ACHN (cell line): ENCODE data around the gene G6PC1.
"Not testable (repeated sequence)": the region's sequence is repeated elsewhere in the genome, so short reads cannot be mapped to it uniquely, and the experiment has no call there.

Experiments used
- DNase-seq: peaks from one replicate; pipeline ENCODE4 v3.0.0-alpha.2; 2015
- in situ Hi-C: cut with HindIII; loops from 2 replicates; pipeline ENCODE4 v1.10.0; 2017; ENCODE audit warnings: low sequenced_read_pairs, low pct_ligation_motif_present, low pct_unique_long_range_greater_than_20kb

G6PC1 gene

DNA sequence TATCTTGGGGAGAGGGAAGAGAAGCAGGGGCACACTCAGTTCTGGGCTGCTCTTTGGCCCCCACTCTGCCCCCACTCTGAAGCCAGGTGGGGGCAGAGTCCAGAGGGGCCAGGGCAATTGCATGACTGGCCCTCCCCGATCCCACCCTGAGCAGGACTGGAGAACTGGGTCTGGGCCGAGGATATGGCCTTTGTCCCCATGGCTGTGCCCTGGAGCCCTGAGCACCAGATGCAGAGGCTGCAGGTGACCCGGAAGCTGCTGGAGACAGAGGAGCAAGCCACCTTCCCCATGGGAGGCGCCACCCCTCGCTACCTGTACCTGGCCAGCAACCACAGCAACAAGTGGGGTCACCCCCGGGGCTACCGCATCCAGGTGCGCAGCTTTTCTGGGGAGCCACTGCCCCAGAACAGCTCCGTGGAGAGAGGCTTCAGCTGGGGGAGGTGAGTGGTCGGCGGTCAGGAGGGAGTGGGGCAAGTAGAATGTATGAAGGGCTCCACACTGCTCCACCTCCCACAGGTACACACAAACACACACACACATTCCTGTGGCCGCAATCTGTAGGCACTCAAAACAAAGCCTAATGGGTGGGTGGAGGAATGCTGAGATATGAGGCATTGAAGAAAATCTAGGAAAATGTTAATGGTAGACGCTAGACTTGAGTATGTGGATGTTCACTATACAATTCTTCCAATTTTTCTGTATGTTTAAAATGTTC, 28.2 kb upstream of the G6PC1 start:
- in situ Hi-C loops = no loop called here
- no peak for DNase-seq

DNA sequence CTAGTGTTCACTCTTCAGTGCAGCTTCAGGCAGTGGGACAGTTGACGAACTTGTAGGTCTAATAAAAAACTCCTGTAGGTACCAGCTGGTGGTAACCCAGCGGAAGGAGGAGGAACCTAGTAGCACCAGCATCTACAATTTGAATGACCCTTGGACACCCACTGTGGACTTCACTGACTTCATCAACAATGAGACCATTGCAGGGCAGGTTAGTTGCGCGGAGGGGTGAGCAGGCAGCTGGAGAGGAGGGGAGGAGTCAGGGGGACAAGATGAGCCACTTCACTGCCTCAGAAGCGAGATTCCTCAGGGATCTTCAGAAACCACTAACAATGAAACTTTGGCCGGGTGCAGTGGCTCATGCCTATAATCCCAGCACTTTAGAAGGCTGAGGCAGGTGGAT, 27.3 kb upstream of the G6PC1 start:
- in situ Hi-C loops = no loop called here
- DNase-seq = no peak

DNA sequence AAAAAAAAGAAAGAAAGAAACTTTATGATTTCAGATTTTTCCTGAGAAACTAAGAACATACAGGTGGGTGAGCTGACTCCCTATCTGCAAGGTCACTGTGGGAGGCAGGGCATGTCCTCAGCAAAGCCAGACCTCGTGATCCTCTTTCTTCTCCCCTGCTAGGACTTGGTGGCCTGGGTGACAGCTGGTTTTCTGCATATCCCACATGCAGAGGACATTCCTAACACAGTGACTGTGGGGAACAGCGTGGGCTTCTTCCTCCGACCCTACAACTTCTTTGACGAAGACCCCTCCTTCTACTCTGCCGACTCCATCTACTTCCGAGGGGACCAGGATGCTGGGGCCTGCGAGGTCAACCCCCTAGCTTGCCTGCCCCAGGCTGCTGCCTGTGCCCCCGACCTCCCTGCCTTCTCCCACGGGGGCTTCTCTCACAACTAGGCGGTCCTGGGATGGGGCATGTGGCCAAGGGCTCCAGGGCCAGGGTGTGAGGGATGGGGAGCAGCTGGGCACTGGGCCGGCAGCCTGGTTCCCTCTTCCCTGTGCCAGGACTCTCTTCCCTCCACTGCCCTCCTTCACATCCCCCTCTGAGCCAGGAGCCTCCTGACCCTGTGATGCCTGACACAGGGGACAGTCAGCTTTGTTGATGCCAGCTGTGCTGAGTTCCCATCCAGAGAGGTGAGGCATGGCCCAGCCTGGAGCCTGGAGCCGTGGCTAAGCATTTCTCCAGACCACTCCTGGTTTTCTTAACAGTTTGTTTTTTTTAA, 26.5 kb upstream of the G6PC1 start:
- in situ Hi-C loops, DNase-seq: not testable (repeated sequence)

DNA sequence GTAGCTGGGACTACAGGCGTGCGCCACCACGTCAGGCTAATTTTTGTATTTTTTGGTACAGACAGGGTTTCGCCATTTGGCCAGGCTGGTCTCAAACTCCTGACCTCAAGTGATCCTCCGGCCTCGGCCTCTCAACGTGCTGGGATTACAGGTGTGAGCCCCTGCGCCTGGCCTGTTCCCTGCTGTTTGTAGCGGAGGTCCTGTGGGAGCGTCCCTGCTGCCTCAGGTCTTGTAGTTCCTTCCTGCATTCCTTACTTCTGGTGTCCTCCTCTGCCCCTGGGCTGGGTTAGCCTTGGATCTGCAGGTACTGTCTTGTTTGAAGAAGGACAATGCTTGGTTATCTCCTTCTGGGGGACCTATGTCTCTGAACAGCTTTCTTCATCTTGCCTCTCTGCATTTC, 23.6 kb upstream of the G6PC1 start:
- no peak for DNase-seq
- in situ Hi-C loops = no loop called here

DNA sequence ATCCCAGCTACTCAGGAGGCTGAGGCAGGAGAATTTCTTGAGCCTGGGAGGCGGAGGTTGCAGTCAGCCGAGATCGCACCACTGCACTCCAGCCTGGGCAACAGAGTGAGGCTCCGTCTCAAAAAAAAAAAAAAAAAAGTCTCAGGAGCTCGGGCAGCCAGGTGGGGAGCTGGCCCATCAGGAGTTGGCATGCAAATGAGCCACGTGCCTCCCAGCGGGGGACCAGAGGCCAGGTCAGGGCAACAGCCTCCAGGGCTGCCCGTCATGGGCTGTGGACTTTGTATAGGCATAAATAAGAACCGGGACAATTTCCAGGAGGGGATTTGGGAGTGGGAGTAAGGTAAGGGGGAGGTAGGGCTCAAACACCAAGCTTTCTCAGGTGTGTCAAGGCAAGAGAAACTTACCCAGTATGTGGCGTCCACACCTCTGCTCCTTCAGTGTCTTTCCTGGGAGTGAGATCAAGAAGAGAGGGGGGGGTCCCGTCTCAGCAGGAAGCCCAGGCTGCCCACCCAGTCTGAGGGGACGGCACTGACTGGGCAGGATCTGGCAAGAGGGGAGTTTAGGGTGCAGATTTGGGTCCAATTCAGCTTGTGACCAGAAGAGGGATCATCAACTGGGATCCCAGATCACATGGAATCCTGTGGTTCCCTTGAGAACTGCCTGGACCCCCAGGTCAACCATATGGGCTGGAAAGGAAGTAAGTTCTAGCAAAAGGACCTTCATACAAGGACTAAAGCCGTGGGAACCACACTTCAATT, 22.3 kb upstream of the G6PC1 start:
- no peak for DNase-seq
- in situ Hi-C loops = no loop called here

DNA sequence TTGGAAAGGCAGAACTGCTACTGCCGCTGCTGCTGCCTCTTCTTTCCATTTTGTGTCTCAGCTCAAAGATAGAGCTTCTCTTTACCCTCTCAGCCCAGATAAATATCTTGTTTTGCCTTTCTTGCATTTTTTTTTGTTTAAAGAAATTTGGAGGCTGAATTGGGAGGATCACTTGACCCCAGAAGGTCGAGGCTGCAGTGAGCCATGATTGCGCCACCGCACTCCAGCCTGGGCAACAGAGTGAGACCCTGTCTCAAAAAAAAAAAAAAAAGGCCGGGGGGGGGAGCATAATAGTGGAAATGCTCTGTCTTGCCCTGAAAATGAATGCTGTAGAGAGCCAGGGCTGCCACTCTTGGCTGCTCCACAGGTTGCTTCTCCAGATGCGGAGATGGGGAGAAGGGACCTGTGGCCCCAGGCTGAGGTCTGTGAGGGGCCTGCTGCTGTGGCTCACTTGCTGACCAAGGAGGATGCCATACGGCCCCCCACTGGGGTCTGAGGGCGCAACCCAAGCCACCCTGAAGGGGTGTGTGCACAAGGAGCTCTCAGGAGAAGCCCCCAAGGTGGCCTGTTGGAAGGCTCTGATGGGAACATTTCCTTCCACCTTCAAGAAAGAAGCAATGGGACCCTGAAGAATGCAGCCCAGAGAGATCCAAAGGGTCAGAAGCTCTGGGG, 21.5 kb upstream of the G6PC1 start:
- in situ Hi-C loops = no loop called here
- no peak for DNase-seq

DNA sequence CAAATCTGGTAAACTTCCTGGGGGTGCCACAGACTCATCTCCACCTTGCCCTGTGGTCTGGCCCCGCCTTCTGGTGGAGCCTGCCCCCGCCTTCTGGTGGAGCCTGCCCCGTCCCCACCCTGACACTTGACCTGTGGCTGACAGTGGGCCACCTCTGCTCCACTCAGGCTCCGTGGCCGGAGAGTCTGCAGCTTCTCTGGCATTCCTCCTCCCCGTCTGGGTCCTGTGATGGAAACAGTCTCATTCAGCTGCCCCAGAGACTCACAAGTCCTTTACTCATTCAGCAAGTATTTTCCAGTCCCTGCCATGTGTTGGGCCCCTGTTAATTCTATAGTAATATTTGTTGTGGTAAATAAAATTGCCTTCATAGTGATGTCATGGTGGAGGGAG, 21.0 kb upstream of the G6PC1 start:
- in situ Hi-C loops = no loop called here

DNA sequence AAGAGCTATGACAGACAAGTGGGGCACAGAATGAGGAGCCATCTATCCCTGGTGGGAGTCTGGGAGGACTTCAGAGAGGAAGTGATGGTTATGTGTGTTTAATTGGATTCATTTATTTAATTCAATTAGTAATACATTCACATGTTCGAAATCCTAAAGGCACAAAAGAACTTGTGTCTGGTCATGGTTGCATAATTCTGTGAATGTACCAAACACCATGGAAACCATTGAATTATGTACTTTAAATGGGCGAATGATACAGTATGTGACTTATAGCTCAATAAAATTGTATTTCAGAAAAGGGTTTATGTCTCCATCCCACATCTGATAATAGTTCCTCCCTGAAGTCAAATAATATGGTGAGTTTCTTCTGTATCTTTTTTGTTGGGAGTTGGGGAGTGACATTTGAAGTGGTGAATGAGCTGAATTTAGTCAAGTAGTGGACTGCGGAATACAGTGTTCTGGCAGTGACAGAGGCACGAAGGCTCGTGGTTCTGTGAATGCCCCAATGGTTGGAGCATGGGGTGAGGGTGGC, 19.8 kb upstream of the G6PC1 start:
- in situ Hi-C loops = no loop called here
- no peak for DNase-seq

More for the DNA sequence above, 21.0 kb upstream of the G6PC1 start:
- no peak for DNase-seq

DNA sequence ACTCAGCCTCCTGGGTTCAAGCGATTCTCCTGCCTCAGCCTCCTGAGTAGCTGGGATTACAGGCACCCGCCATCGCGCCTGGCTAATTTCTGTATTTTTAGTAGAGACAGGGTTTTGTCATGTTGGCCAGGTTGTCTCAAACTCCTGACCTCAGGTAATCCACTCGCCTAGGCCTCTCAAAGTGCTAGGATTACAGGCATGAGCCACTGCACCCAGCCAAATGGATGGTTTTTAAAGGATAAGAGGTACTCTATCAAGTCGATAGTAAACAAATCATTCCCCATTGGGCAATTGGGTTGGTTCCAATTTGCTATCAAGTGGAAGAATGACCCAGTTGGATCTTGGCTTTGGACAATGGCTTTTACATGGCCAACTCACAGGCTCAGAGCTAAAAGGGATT, 18.9 kb upstream of the G6PC1 start:
- in situ Hi-C loops, DNase-seq: not testable (repeated sequence)

DNA sequence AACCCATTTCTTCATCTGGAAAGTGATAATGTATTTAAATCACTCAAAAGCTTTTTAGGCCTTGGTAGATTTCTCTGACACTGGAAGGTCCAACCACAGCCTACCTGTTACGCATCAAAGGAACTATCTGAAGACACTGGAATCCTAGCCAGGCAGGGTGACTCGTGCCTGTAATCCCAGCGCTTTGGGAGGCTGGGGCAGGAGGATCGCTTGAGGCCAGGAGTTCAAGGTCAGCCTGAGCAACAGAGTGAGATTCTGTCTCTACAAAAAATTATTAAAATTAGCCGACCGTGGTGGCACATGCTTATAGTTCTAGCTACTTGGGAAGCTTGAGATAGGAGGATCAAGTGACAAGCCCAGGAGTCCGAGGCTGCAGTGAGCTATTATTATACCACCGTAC, 18.4 kb upstream of the G6PC1 start:
- DNase-seq = no peak
- in situ Hi-C loops = no loop called here

DNA sequence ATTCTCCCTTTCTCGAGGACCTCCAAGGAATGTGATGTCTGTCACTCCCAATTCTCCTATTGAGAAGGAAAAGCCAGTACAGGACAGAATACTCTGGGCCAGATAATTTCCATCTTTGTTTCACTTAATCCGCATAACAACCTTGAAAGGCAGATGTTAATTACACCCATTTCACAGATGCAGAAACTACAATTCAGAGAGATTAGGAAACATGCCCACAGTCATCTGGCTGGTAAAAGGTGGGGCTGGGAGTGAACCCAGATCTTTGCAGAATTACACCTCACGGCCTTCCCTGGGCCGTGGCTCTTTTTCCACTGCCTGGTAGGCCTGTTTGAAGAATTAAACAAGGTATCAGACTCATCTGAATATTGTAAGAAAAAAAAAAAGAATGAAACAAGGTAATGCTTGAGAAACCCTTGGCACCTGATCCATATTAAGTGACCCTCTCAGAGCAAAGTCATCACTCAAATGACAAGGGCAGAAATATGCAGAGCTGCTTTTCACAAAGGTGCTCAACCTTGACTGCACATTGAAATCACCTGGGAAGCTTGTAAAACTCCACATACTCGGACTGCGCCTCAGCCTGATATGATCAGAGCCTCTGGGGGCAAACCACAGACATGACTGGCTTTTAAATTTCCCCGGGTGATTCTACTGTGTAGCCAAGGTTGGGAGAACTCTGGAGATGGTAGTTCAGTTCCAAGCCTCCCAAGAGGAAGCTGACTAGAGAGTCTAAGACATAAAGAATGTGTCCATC, 16.6 kb upstream of the G6PC1 start:
- in situ Hi-C loops = no loop called here
- no peak for DNase-seq

DNA sequence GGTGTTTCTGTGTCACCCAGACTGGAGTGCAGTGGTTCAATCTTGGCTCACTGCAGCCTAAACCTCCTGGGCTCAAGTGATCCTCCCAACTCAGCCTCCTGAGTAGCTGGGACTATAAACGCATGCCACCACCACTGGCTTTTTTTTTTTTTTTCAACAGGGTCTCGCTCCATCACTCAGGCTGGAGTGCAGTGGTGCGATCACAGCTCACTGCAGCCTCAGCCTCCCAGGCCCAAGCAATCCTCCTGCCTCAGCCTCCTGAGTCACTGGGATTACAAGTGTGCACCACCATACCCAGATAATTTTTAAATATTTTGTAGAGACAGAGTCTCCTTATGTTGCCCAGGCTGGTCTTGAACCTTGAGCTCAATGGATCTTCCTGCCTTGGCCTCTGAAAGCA, 14.8 kb upstream of the G6PC1 start:
- DNase-seq, in situ Hi-C loops: not testable (repeated sequence)

DNA sequence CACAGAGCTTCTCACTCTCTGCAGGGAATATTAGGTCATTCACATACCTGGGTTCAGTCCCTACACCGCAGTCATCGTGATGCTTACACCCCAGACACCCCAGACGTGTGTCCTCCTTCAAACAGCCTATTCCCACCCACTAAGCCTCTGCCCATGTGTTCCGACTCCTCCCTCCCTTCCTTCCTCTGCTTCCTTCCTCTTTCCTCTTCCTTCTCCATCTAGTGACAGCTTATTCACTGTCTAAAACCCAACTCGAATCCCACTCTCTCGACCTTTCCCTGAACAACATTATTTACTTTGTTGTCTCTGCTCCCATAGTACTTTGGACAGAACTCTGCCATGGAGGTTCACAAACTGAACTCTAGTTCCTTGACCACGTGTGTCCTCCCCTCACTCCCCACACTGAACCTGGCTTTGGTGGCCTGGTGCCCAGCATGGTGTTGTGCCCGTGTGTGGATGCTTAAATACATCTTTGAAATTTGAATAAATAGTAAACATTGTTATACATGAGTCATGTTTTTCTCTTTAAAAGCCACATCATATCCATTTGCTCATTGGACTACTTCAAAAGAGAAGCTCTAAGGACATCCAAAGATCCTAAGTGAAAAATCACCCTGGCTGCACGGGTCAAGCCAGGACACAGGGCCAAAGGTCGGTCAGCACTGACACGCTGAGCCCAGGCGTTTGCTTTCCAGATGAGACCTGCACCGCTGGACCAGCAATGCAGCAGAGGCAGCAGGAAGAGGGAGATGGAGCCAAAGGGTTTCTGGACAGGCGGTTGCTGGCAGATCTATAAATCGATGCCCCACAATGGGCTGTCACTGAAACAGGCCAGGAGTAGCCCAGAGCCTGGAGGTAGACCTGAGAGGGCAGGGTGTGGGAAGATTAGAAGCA, 14.1 kb upstream of the G6PC1 start:
- in situ Hi-C loops = no loop called here
- no peak for DNase-seq

DNA sequence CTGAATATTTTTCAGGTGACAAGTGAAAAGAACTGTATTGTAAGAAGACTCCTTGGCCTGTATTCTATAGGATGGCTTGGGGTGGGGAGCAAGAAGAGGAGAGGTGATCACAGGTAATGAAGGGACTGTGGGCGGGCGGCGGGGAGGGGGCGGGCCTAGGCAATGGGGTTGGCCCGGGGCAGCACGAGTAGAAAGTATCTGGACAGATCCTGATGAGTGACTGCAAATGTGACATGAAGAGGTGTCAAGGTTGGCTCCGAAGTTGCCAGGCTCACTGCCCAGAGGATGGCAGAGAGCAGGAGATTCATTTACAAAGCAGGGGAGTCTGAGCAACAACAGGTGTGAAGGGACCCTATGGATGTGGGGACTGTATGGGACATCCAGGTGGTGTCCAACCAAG, 10.8 kb upstream of the G6PC1 start:
- in situ Hi-C loops = no loop called here
- no peak for DNase-seq

DNA sequence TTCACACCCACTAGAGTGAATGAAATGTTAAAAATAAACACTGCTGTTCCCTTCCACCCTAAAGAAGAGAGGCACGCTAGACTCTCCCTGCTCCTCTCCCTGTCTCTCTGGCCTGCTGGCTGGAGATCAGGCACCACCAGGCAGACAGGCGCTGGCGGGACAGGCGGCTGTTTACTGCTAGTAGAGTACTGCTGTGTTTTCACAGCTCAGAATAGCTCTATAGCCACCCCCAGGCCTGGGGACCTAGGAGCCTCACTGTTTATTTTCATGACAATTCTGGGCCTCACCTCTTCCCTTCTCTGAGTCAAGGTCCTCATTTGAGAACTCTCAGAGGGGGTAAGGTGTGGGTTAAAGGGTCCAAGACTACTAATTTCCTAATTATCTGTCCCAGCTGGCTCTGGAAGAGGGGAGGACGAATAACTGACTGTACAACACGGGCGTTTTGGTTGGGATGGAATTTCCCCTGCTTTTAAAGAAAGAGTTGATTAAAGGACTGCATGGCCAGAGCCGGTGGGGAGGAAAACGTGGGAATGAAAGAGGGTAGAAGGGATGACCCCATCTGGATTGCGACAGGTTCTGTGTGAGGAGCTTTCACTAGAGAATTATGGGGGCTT, 9.0 kb upstream of the G6PC1 start:
- DNase-seq = no peak
- in situ Hi-C loops = no loop called here

DNA sequence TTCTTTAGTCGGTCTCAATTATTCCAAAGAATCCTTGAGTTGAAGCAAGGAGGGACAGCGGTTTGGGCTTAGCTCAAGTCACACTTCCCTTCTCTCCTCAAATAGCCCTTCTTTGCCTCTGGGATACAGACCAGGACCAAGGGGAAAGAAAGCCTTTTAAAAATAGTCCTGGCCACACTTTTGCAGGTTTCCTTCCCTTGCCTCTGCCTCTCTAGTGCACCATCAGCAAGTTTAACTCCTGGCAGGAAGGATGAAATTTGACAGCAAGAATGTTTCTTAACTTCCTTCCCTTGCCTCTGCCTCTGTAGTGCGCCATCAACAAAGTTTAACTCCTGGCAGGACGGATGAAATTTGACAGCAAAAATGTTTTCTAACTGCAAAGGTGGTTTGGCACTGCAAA, 7.2 kb upstream of the G6PC1 start:
- no peak for DNase-seq
- in situ Hi-C loops = no loop called here
